ENCODE results near the gene GDAP1L1.

DNA sequence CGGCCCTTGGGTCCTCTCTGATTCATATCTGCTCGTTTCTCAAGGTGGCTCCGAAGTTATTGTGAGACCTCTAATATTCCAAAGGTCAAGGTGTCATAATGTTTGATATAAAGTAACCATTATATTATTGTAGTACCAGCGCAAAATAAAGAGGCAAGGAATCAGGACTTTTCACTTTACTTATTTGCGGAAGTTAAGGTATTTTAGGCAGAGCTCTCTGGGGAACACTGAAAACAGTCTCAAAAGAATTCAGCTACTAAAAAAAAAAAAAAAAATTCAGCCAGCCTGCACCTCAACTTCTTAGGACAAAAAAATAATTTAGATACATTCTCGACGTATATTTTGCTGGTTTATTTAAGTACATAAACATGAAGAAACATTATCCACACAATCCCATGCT, 38.9 kb upstream of the GDAP1L1 start:
- TF ChIP-seq, protein P1, sequence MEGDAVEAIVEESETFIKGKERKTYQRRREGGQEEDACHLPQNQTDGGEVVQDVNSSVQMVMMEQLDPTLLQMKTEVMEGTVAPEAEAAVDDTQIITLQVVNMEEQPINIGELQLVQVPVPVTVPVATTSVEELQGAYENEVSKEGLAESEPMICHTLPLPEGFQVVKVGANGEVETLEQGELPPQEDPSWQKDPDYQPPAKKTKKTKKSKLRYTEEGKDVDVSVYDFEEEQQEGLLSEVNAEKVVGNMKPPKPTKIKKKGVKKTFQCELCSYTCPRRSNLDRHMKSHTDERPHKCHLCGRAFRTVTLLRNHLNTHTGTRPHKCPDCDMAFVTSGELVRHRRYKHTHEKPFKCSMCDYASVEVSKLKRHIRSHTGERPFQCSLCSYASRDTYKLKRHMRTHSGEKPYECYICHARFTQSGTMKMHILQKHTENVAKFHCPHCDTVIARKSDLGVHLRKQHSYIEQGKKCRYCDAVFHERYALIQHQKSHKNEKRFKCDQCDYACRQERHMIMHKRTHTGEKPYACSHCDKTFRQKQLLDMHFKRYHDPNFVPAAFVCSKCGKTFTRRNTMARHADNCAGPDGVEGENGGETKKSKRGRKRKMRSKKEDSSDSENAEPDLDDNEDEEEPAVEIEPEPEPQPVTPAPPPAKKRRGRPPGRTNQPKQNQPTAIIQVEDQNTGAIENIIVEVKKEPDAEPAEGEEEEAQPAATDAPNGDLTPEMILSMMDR (conservative IDR thresholded peaks at IDR 0.05) = no peak
- no peak for TF ChIP-seq ZFX (IDR thresholded peaks at IDR 0.05)
